ENCODE measurements around the gene PCBP2. TPM values are rescaled to one million over a fixed set of nuclear protein-coding genes. Genes with fewer than 3 reads are reported as not detected.

PCBP2 gene
- total and polyA plus RNA-seq, 3 experiments from 2014 or later, result 104 to 1,025 (median 995) TPM

DNA sequence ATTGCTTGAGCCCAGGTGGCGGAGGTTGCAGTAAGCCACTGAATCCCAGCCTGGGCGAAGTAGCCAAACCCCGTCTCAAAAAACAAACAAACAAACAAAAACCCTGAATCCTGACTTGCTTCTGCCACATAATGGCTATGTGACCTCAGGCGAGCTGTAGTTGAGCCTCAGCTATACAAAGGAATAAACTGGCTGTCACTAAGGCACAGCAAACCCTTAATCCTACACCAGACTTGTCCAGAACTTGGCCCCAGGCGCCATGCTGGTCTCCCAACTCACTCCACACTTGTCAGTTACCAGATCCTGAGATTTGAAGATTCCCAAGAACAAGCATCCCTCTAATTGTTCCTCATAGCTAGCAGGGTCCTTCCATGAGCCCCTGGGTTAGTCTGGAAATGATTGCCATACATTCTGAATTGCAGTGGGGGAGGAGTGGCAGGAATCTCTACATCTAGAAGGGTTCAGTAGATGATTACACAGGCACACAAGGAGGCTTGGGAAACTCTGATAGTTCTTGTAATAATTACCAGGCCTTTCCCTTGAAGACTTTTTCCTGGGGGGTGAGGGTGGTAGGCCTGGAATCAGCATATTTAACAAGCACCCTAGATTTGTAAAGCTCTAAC, 37.5 kb downstream of the PCBP2 start:
- CTCF ChIA-PET, result interaction anchor here (0.9 to 2.1 kb wide), 4 partner anchors 11 to 137 kb away, joined by 3 to 7 read pairs (median 4); partner anchors contain the start of gene TARBP2
- DNase-seq, result no peak
- H3K9me3 Mint-ChIP-seq, result no peaks in the 10 kb centered on the region

DNA sequence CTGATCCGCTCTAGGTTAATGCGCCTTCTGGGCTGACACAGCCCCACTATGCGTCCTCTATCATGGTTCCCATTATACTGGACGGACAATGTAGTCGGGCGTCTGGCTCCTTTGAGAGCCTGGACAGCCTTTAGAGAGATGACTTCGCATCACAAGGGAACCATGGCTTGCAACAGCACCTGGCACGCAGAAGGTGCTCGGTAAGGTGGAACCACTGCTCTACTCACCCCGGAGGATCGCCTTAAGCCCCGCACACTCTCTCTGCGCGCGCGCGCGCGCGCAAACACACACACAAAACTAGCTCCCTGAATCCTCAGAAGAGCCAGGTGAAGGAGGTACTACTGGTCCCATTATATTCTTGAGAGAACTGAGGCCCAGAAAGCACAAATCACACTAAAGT, 40.3 kb downstream of the PCBP2 start:
- Mint-ChIP-seq H3K27me3 (no peaks in the 10 kb centered on the region), H3K4me3 (peak overlapping the region; percentile 87 to 96 (median 92)), H3K4me1 (peaks cover 21 to 52% (median 31%) of the 10 kb centered on the region in 3 donors), H3K36me3 (peaks cover 0 to 12% (median 0%) of the 10 kb centered on the region in 3 donors), H3K27ac (peak overlapping the region; percentile 47 to 98 (median 92)), H3K9me3 (no peaks in the 10 kb centered on the region)
- ChIA-PET POLR2A (interaction anchor here (0.5 to 2.4 kb wide), 4 partner anchors 9 to 167 kb away, joined by 3 to 17 read pairs (median 6); partner anchors contain the start of gene TARBP2), CTCF (interaction anchor here (1.1 to 2.4 kb wide), 6 partner anchors 8 to 39 kb away, joined by 3 to 13 read pairs (median 6); partner anchors contain the start of genes NPFF and TARBP2)
- Histone ChIP-seq H3K4me1 (ENCODE audit: insufficient read depth, low read length) (peaks cover 16% of the 10 kb centered on the region), H3K4me3 (ENCODE audit: low read length) (no peak overlapping the region), H3K9me3 (ENCODE audit: low read length) (no peaks in the 10 kb centered on the region), H3K27ac (ENCODE audit: low read depth, low read length) (peak overlapping the region; percentile 51), H3K36me3 (ENCODE audit: insufficient read depth, low read length) (no peaks in the 10 kb centered on the region), H3K27me3 (ENCODE audit: insufficient read depth, low read length, poor library complexity, severe bottlenecking) (no peaks in the 10 kb centered on the region)
- peak in 1 of 5 donors; percentile 31 for DNase-seq

More for the DNA sequence above, 37.5 kb downstream of the PCBP2 start:
- Mint-ChIP-seq H3K4me1 (peaks cover 26 to 53% (median 30%) of the 10 kb centered on the region in 3 donors), H3K27me3 (no peaks in the 10 kb centered on the region), H3K27ac (peak overlapping the region in 4 of 8 donors; percentile 29 to 85 (median 50)), H3K4me3 (no peak overlapping the region), H3K36me3 (peaks cover 0 to 32% (median 0%) of the 10 kb centered on the region in 3 donors)
- Histone ChIP-seq H3K27me3 (ENCODE audit: insufficient read depth, low read length, poor library complexity, severe bottlenecking) (no peaks in the 10 kb centered on the region), H3K36me3 (ENCODE audit: insufficient read depth, low read length) (peaks cover 19% of the 10 kb centered on the region), H3K4me1 (ENCODE audit: insufficient read depth, low read length) (peaks cover 14% of the 10 kb centered on the region), H3K4me3 (ENCODE audit: low read length) (no peak overlapping the region), H3K9me3 (ENCODE audit: low read length) (no peaks in the 10 kb centered on the region), H3K27ac (ENCODE audit: low read depth, low read length) (no peak overlapping the region)
- POLR2A ChIA-PET, result interaction anchor here (0.7 to 1.3 kb wide), 3 partner anchors 11 to 14 kb away, joined by 3 to 8 read pairs (median 3); partner anchors contain the start of gene TARBP2

DNA sequence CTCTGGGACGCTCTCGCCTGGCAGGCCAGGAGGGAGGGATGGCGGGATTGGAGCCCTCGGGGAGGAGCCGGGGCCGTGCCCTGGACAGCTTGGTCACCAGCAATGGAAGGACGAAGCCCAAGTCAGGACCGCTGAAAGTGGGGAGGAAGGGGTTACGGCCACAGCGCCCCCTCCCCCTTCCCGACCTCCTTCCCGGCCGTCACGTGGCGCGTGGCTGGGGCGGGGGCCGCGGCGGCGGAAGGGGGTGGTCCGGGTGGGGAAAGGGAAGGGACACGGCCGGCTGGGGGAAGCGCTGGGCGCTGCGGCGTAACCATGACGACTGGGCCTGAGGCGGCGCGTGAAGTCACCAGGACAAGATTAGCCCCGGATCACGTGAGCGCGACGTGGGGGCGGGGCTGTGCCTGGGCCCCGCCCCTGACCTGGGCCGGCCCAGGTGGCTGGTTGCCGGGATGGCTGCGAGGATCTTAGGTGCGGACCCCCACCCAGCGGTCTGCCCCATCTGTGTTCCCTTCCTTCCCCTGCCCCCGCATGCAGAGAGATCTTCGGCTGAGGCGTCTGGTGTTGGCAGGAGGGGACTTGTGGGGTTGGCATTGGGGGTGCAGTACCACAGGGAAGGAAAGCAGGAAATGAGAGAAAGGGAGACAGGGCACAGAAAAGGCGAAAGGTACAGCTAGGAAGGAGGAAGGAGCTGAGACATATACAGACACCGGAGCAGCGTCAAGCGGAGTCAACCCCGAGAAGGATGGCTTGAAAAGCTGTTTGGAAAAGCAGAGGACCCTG, 41.1 kb downstream of the PCBP2 start:
- peak overlapping the region; percentile 67 for H3K4me3 ChIP-seq (ENCODE audit: low read length)
- Mint-ChIP-seq H3K4me1 (peaks cover 21 to 54% (median 39%) of the 10 kb centered on the region in 3 donors), H3K27ac (peak overlapping the region; percentile 85 to 98 (median 94)), H3K4me3 (peak overlapping the region; percentile 87 to 96 (median 92)), H3K36me3 (peaks cover 0 to 7% (median 0%) of the 10 kb centered on the region in 3 donors), H3K9me3 (no peaks in the 10 kb centered on the region), H3K27me3 (no peaks in the 10 kb centered on the region)
- no peaks in the 10 kb centered on the region for H3K27me3 ChIP-seq (ENCODE audit: insufficient read depth, low read length, poor library complexity, severe bottlenecking)
- peaks cover 16% of the 10 kb centered on the region for H3K4me1 ChIP-seq (ENCODE audit: insufficient read depth, low read length)
- CTCF ChIA-PET, result interaction anchor here (0.8 to 2.4 kb wide), 9 partner anchors 8 to 172 kb away, joined by 3 to 13 read pairs (median 3); partner anchors contain the start of genes AAAS, NPFF and TARBP2
- POLR2A ChIA-PET, result interaction anchor here (1.0 to 2.4 kb wide), 4 partner anchors 8 to 168 kb away, joined by 3 to 17 read pairs (median 4); partner anchors contain the start of gene TARBP2
- no peaks in the 10 kb centered on the region for H3K9me3 ChIP-seq (ENCODE audit: low read length)
- no peaks in the 10 kb centered on the region for H3K36me3 ChIP-seq (ENCODE audit: insufficient read depth, low read length)
- peak; percentile 79 to 93 (median 82) for DNase-seq
- peak overlapping the region; percentile 51 for H3K27ac ChIP-seq (ENCODE audit: low read depth, low read length)

DNA sequence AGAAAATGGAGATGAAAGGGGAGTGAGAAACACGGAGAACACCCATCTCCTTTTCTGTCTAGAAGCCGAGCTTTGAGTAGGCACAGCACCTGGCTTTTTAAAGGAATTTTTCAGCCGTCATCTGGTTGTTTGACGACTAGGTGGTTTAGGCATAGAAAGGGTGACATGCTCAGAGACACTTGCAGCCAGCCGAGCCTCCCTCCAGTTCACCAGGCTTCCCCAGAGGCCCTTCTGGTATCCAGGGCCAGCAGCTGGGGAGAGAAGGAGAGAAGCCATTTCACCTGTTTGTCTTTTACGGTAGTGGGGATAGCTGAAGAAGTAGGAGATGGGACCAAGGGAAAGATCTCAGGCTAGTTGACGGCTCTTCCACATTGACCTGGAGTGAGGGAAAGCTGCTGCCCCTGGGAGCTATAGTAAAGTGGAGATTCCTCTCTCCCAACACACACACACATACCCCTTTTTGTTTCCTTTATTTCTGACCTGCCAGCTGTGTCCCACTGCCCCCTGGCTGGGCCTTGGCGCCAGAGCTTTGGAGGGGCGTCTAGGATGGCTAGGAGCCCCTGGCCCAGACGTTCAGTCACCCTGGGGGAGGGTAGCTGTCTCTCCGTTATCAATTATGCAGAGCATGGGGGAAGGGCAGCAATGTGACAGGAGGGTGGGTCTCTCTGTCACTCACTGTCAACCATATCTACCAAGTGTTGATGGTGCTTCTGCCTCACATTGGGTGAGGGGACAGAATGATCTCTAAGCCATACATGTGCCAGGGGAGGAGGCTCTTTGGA, 41.9 kb downstream of the PCBP2 start:
- Mint-ChIP-seq H3K27me3 (no peaks in the 10 kb centered on the region), H3K9me3 (no peaks in the 10 kb centered on the region), H3K27ac (peak overlapping the region; percentile 90 to 98 (median 95)), H3K4me3 (peak overlapping the region; percentile 87 to 96 (median 92)), H3K36me3 (peaks cover 0 to 6% (median 0%) of the 10 kb centered on the region in 3 donors), H3K4me1 (peaks cover 28 to 62% (median 47%) of the 10 kb centered on the region in 3 donors)
- ChIA-PET CTCF (interaction anchor here (0.8 to 2.3 kb wide), 10 partner anchors 11 to 172 kb away, joined by 3 to 13 read pairs (median 3); partner anchors contain the start of genes AAAS and NPFF), POLR2A (interaction anchor here (1.0 to 1.7 kb wide), 2 partner anchors 11 to 17 kb away, joined by 3 to 6 read pairs; no protein-coding TSS in a partner anchor)
- H3K27ac ChIP-seq (ENCODE audit: low read depth, low read length), result peak overlapping the region; percentile 51
- H3K27me3 ChIP-seq (ENCODE audit: insufficient read depth, low read length, poor library complexity, severe bottlenecking), result no peaks in the 10 kb centered on the region
- peak overlapping the region; percentile 67 for H3K4me3 ChIP-seq (ENCODE audit: low read length)
- DNase-seq, result no peak
- no peaks in the 10 kb centered on the region for H3K36me3 ChIP-seq (ENCODE audit: insufficient read depth, low read length)
- peaks cover 24% of the 10 kb centered on the region for H3K4me1 ChIP-seq (ENCODE audit: insufficient read depth, low read length)
- H3K9me3 ChIP-seq (ENCODE audit: low read length), result no peaks in the 10 kb centered on the region

DNA sequence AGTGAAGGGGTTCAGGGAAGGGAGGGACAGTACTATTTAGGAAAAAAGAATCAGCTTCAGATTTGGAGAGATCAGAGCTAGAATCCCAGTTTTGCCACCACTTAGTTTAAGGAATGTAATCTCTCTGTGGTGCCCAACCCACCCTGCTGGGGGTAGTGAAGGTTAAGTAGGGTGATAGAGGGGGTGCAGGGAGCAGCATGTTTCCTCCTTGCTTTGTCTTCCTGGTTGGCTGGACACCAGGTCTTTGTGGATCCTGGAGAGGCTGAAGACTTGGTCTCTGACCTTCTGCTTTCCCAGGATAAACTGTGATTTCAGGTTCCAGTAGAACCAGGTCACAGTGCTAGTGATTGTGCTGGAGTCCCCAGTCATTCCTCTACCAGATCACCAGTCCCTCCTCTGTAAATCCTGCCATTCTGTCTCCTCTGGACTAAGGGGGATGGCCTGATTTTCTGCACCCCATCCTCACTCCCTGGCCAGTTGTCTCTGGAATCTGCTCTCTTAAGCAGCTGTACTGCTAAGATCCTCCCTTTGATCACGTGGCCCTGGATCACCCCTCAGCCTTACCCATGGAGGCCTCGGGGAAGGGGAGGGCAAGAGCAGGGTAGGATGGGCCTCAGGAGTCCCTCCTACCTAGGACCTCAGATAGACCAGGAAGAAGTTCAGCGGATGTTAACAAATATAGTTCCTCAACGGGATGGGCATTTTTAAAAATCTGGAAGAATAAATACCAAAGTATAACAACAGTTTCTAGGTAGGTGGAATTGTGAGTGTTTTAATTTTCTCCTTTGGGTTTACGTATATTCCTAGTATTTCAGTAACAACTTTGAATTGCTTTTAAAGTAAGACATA, 44.2 kb downstream of the PCBP2 start:
- Mint-ChIP-seq H3K4me1 (peaks cover 38 to 69% (median 55%) of the 10 kb centered on the region in 3 donors), H3K27ac (peak overlapping the region in 4 of 8 donors; percentile 5 to 91 (median 36)), H3K36me3 (peaks cover 0 to 10% (median 1%) of the 10 kb centered on the region in 3 donors), H3K4me3 (peak overlapping the region in 3 of 7 donors; percentile 21 to 78 (median 48)), H3K9me3 (no peaks in the 10 kb centered on the region), H3K27me3 (no peaks in the 10 kb centered on the region)
- Histone ChIP-seq H3K4me3 (ENCODE audit: low read length) (no peak overlapping the region), H3K4me1 (ENCODE audit: insufficient read depth, low read length) (peaks cover 35% of the 10 kb centered on the region), H3K36me3 (ENCODE audit: insufficient read depth, low read length) (no peaks in the 10 kb centered on the region), H3K27me3 (ENCODE audit: insufficient read depth, low read length, poor library complexity, severe bottlenecking) (no peaks in the 10 kb centered on the region), H3K9me3 (ENCODE audit: low read length) (no peaks in the 10 kb centered on the region), H3K27ac (ENCODE audit: low read depth, low read length) (no peak overlapping the region)
- ChIA-PET CTCF (no interaction called here), POLR2A (no interaction called here)
- no peak for DNase-seq

DNA sequence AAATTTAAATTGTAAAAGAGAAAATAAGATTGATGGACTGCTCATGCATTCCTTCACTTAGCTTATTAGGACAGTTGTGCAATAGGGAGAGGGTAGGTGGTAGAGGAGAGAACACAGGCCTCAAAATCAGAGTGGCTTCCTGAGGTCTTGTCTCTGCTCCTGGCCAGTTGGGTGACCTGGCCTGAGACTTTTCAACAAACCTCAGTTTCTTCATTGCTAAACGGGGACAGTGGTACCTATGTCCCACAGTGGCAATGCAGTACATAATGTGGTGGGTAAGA, 44.8 kb downstream of the PCBP2 start:
- H3K4me1 Mint-ChIP-seq, result peaks cover 40 to 74% (median 56%) of the 10 kb centered on the region in 3 donors
- no peak overlapping the region for H3K27ac ChIP-seq (ENCODE audit: low read depth, low read length)
- POLR2A ChIA-PET, result no interaction called here
- DNase-seq, result no peak
- H3K9me3 ChIP-seq (ENCODE audit: low read length), result no peaks in the 10 kb centered on the region
- peaks cover 37% of the 10 kb centered on the region for H3K4me1 ChIP-seq (ENCODE audit: insufficient read depth, low read length)
- peak overlapping the region in 3 of 8 donors; percentile 5 to 91 (median 55) for H3K27ac Mint-ChIP-seq
- CTCF ChIA-PET, result interaction anchor here (1.7 kb wide), 1 partner anchor 15 kb away, joined by 3 read pairs; no protein-coding TSS in a partner anchor
- H3K36me3 ChIP-seq (ENCODE audit: insufficient read depth, low read length), result no peaks in the 10 kb centered on the region
- H3K27me3 Mint-ChIP-seq, result no peaks in the 10 kb centered on the region
- H3K4me3 Mint-ChIP-seq, result peak overlapping the region in 3 of 7 donors; percentile 21 to 78 (median 48)
- peaks cover 0 to 12% (median 1%) of the 10 kb centered on the region in 3 donors for H3K36me3 Mint-ChIP-seq
- H3K4me3 ChIP-seq (ENCODE audit: low read length), result no peak overlapping the region
- no peaks in the 10 kb centered on the region for H3K27me3 ChIP-seq (ENCODE audit: insufficient read depth, low read length, poor library complexity, severe bottlenecking)
- H3K9me3 Mint-ChIP-seq, result no peaks in the 10 kb centered on the region
